ENCODE results near the gene C2CD4C.

C2CD4C gene

GRCh38 chr19:392375-392970, 16.5 kb downstream of the C2CD4C start:
- Histone ChIP-seq H3K27ac (ENCODE audit: low read length) (no peak overlapping the region), H3K9ac (ENCODE audit: low read length) (no peak overlapping the region)

GRCh38 chr19:391726-392374, 17.1 kb downstream of the C2CD4C start:
- H3K9ac ChIP-seq (ENCODE audit: low read length), result no peak overlapping the region
- TF ChIP-seq EZH2phosphoT487 (IDR thresholded peaks at IDR 0.05; ENCODE audit: low read depth) (no peak), CTCF (IDR thresholded peaks at IDR 0.05; ENCODE audit: low read depth, low read length) (no peak)
- peaks cover 5% of the 10 kb centered on the region; the same call in 1 of the 2 replicates for H3K9me3 ChIP-seq (ENCODE audit: insufficient read depth, low read length)
- no peak overlapping the region for H3K4me2 ChIP-seq (ENCODE audit: low read length)
- H3K79me2 ChIP-seq (ENCODE audit: low read length), result no peaks in the 10 kb centered on the region
- H3K27ac ChIP-seq (ENCODE audit: low read length), result no peak overlapping the region
- H3K36me3 ChIP-seq (replicated peaks; ENCODE audit: low read depth, low read length), result no peaks in the 10 kb centered on the region
- no peaks in the 10 kb centered on the region for H3K27me3 ChIP-seq (ENCODE audit: low read depth, low read length)
- H3K4me3 ChIP-seq (ENCODE audit: low read length), result no peak overlapping the region
- H2AFZ ChIP-seq (ENCODE audit: low read depth, low read length), result no peak overlapping the region
- no peaks in the 10 kb centered on the region for H4K20me1 ChIP-seq (ENCODE audit: insufficient read depth, low read length)
- H3K4me1 ChIP-seq (ENCODE audit: low read length), result no peaks in the 10 kb centered on the region

More at GRCh38 chr19:392375-392970, 16.5 kb downstream of the C2CD4C start:
- H4K20me1 ChIP-seq (ENCODE audit: insufficient read depth, low read length), result no peaks in the 10 kb centered on the region
- no peaks in the 10 kb centered on the region for H3K4me1 ChIP-seq (ENCODE audit: low read length)
- no peak overlapping the region for H3K4me3 ChIP-seq (ENCODE audit: low read length)
- H3K27me3 ChIP-seq (ENCODE audit: low read depth, low read length), result no peaks in the 10 kb centered on the region
- H2AFZ ChIP-seq (ENCODE audit: low read depth, low read length), result no peak overlapping the region
- TF ChIP-seq CTCF (IDR thresholded peaks at IDR 0.05; ENCODE audit: low read depth, low read length) (no peak), EZH2phosphoT487 (IDR thresholded peaks at IDR 0.05; ENCODE audit: low read depth) (no peak)
- no peaks in the 10 kb centered on the region for H3K36me3 ChIP-seq (replicated peaks; ENCODE audit: low read depth, low read length)
- H3K79me2 ChIP-seq (ENCODE audit: low read length), result no peaks in the 10 kb centered on the region
- peaks cover 5% of the 10 kb centered on the region; the same call in 1 of the 2 replicates for H3K9me3 ChIP-seq (ENCODE audit: insufficient read depth, low read length)
- H3K4me2 ChIP-seq (ENCODE audit: low read length), result no peak overlapping the region

GRCh38 chr19:391207-391557, 17.8 kb downstream of the C2CD4C start:
- no peak overlapping the region for H3K9ac ChIP-seq (ENCODE audit: low read length)
- no peaks in the 10 kb centered on the region for H3K27me3 ChIP-seq (ENCODE audit: low read depth, low read length)
- H3K27ac ChIP-seq (ENCODE audit: low read length), result no peak overlapping the region
- peaks cover 5% of the 10 kb centered on the region; the same call in 1 of the 2 replicates for H3K9me3 ChIP-seq (ENCODE audit: insufficient read depth, low read length)
- H3K79me2 ChIP-seq (ENCODE audit: low read length), result no peaks in the 10 kb centered on the region
- no peaks in the 10 kb centered on the region for H3K36me3 ChIP-seq (replicated peaks; ENCODE audit: low read depth, low read length)
- no peak for TF ChIP-seq EZH2phosphoT487 (IDR thresholded peaks at IDR 0.05; ENCODE audit: low read depth)
- no peak for TF ChIP-seq CTCF (IDR thresholded peaks at IDR 0.05; ENCODE audit: low read depth, low read length)
- no peaks in the 10 kb centered on the region for H4K20me1 ChIP-seq (ENCODE audit: insufficient read depth, low read length)
- H3K4me3 ChIP-seq (ENCODE audit: low read length), result no peak overlapping the region
- no peak overlapping the region for H2AFZ ChIP-seq (ENCODE audit: low read depth, low read length)
- no peak overlapping the region for H3K4me2 ChIP-seq (ENCODE audit: low read length)
- no peaks in the 10 kb centered on the region for H3K4me1 ChIP-seq (ENCODE audit: low read length)

GRCh38 chr19:390386-391206, 18.4 kb downstream of the C2CD4C start:
- H3K4me2 ChIP-seq (ENCODE audit: low read length), result no peak overlapping the region
- no peak overlapping the region for H3K9ac ChIP-seq (ENCODE audit: low read length)
- H3K4me1 ChIP-seq (ENCODE audit: low read length), result no peaks in the 10 kb centered on the region
- no peaks in the 10 kb centered on the region for H3K36me3 ChIP-seq (replicated peaks; ENCODE audit: low read depth, low read length)
- H3K27ac ChIP-seq (ENCODE audit: low read length), result no peak overlapping the region
- no peaks in the 10 kb centered on the region for H3K27me3 ChIP-seq (ENCODE audit: low read depth, low read length)
- H3K79me2 ChIP-seq (ENCODE audit: low read length), result no peaks in the 10 kb centered on the region
- H3K9me3 ChIP-seq (ENCODE audit: insufficient read depth, low read length), result peaks cover 5% of the 10 kb centered on the region; the same call in 1 of the 2 replicates
- H3K4me3 ChIP-seq (ENCODE audit: low read length), result no peak overlapping the region
- H2AFZ ChIP-seq (ENCODE audit: low read depth, low read length), result no peak overlapping the region
- H4K20me1 ChIP-seq (ENCODE audit: insufficient read depth, low read length), result no peaks in the 10 kb centered on the region
- TF ChIP-seq EZH2phosphoT487 (IDR thresholded peaks at IDR 0.05; ENCODE audit: low read depth) (no peak), CTCF (IDR thresholded peaks at IDR 0.05; ENCODE audit: low read depth, low read length) (no peak)

All from OCI-LY3 (cell line).